ENCODE results near the gene PADI6.
A peak's percentile ranks its signal among the peaks of the same experiment; 100 is the strongest.
"Not testable (repeated sequence)": the region's sequence is repeated elsewhere in the genome, so short reads cannot be mapped to it uniquely, and the experiment has no call there.

Gene PADI6

DNA sequence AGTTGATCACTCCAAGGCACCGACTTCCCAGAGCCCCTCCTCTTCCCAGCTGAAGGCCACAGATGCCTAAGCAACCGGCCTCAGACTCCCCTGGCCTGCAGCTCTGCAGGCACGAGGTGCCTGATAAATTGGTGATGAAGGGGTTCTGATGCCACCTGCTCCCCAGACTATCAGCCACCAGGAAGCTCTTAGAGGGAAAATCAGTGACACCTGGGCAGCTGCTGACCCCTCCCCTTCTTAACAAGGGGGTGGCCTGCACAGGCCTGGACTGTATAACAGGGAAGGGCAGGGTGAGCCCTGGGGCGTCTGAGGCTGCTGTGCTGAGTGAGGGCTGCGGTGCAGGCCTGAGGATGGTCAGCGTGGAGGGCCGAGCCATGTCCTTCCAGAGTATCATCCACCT, at the start of gene PADI6:
Gene PADI6, plus strand, starts transcription at position 301 of the 400 bp plus-strand sequence. Its CDS starts 50 bp downstream, at position 351.
- no peak for DNase-seq

DNA sequence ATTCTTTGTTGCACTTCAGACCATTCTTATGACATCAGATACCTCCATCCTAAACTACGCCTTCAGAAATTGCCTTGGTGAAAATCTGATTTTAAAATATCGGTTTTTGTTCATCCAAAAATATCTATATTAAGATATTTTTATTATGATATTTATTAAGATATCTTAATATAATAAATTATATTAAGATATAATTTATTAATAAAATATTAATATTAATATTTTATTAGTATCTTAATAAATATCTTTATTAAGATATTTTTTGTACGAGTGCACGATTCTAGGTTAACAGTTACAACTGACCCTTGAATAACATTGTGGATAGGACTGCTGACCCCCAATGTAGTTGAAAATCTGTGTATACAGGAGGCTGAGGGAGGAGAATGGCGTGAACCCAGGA, 43.1 kb upstream of the PADI6 start:
- DNase-seq, result no peak

DNA sequence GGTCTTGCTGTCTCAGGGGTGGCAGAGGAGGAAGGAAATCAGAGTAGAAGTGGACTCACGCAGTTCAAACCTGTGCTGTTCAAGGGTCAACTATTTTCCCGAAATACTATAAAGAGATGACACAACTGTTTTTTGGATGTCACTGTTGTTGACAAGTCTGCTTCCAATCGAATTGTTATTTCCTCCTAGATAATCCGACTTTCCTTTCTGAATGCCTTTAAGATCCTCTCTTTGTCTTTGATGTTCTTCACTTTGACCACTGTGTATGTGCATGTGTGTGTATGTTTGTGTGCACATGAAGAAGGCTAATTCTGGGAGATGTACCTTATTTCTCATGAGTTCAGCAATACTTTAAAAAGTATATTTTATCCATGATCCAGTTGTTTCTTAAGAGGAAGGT, 42.4 kb upstream of the PADI6 start:
- no peak for DNase-seq

- no peak for DNase-seq
These were observed 41.1 kb upstream of the PADI6 start for GRCh38 chr1:17330856-17331255.

GRCh38 chr1:17333081-17333480, 38.9 kb upstream of the PADI6 start:
- no peak for DNase-seq

GRCh38 chr1:17335821-17336710, 35.9 kb upstream of the PADI6 start:
- peak; percentile 87 for DNase-seq

- DNase-seq, result no peak
These were observed 33.1 kb upstream of the PADI6 start for GRCh38 chr1:17338706-17339493.

DNA sequence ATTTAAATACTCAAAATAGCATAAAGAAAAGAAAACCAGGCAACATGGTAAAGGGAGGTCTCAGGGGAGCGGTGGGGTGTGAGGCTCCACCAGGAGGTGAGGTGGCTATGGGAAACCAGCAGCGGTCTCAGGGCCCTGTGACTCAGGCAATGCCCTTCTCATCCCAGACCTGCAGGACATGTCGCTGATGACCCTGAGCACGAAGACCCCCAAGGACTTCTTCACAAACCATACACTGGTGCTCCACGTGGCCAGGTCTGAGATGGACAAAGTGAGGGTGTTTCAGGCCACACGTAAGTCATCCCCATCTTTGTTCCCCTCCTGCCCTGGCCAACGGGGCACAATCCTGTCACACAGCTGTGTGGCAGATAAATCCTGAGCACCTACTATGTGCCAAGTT, 32.5 kb upstream of the PADI6 start:
- DNase-seq, result no peak

DNA sequence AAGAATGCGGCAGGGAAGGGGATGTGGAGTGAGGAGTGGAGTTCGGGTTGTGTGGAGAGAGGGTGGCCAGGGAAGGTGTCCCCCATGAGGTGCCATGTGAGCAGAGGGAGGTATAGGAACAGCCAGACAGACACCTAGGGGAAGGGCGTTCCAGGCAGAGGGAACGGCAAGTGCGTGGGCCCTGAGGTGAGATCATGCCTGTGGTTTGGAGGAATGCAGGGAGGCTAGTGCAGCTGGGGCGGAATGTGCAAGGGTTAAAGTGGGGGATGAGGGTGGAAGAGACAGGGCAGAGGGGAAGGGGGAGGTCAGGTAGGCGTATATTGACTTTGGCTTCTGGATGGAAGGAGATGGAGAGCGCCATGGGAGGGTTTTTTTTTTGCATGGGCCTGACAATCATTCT, 31.6 kb upstream of the PADI6 start:
- DNase-seq, result no peak

DNA sequence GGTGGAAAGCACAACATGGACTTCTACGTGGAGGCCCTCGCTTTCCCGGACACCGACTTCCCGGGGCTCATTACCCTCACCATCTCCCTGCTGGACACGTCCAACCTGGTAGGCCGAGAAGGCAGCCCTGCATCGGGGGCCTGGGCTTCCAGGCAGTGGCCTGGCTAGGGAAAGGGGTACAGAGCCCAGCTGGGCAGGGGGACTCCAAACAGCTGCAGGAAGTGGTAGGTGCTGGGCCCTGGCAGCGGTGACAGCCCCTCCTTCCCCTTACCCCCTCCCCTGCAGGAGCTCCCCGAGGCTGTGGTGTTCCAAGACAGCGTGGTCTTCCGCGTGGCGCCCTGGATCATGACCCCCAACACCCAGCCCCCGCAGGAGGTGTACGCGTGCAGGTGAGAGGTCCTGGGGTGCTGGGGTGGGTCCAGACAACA, 30.0 kb upstream of the PADI6 start:
- no peak for DNase-seq

DNA sequence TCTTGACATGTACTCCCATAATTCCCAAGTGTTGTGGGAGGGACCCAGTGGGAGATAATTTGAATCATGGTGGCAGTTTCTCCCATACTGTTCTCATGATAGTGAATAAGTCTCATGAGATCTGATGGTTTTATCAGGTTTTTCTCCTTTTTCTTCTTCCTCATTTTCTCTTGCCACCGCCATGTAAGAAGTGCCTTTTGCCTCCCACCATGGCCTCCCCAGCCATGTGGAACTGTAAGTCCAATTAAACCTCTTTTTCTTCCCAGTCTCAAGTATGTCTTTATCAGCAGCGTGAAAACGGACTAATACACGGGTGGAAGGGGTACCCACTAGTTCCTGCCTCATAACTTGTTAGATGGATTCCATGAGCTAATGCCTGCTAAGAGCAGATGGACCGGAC, 26.5 kb upstream of the PADI6 start:
- DNase-seq, result not testable (repeated sequence)

DNA sequence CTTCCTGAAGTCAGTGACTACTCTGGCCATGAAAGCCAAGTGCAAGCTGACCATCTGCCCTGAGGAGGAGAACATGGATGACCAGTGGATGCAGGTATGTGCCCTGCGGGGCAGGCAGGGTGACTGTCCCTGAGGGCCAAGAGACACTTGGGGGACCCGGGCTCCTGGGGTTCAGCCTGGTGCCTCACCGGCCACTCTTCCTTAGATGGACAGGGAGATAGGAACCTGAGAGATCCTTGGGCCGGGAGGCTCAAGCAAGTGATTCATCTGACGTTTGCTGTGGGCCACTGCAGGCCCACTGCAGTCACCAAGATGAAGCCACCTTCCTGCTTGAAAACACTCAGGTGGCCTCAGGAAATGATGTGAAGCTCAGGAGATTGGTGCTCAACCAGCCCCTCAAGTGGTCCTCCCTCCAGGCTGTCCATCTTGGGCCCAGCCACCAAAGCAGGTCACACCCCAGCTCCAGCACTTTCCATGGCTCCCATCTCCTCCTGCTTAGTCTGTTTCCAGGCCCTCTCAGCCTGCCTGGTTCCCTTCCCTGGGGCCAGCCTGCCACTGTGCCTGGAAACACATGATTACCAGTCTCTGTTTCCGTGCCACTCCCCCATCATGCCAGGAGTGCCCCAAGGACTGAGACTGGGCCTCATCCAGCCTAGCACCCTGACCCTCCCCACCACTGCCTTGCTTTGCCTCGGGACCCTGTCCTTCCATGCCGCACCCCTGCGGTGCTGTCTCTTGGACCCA, 25.8 kb upstream of the PADI6 start:
- no peak for DNase-seq

GRCh38 chr1:17347769-17348592, 24.0 kb upstream of the PADI6 start:
- DNase-seq, result no peak

DNA sequence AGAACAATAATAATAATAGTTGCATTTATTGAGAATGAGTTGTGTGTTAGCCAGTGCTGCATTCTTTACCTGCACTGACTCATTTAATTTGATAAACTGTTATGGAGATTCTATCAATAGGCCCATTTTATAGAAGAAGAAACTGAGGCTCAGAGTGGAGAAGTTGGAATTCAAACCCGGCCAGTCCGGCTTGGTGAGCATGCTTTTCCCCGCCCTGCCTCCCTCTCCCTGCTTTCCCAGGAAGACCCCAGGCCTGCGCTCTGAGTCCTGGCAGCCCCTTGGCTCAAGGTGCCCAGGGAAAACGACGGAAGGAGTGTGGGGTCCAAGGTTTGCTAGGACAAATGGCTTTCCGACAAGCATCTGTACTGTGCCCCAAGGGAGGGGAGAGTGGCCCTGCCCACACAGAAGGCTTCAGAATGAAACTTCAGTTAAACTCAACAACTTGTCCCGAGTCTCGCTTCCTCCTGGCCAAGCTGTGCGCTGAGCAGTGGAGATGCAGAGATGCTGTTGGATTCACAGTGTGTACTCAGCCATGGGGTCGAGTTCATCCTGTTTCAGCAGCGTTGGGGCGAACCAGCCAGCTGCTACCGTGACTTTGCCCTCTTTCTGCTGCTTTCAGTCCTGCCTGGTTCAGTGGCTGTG, 23.3 kb upstream of the PADI6 start:
- no peak for DNase-seq

DNA sequence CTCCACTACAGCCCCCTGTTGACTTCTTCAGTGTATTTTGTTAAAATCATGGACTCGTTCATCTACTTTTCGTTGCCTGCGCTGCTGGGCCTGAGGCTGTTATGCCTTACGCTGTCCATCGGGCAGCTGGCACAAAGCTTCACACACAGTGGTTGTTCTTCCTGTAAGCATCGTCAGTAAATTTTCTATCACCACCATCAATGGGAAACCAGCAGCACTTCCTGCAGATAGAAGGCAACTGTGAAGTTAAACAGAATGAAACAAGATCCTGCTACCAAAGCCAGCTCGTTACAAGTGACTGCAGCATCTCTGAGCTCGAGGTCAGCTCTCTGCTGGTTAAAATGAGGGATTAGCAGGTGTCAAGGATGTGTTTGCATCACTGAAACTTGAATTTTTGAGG, 21.9 kb upstream of the PADI6 start:
- peak; percentile 35 for DNase-seq

GRCh38 chr1:17350928-17351446, 21.0 kb upstream of the PADI6 start:
- no peak for DNase-seq

DNA sequence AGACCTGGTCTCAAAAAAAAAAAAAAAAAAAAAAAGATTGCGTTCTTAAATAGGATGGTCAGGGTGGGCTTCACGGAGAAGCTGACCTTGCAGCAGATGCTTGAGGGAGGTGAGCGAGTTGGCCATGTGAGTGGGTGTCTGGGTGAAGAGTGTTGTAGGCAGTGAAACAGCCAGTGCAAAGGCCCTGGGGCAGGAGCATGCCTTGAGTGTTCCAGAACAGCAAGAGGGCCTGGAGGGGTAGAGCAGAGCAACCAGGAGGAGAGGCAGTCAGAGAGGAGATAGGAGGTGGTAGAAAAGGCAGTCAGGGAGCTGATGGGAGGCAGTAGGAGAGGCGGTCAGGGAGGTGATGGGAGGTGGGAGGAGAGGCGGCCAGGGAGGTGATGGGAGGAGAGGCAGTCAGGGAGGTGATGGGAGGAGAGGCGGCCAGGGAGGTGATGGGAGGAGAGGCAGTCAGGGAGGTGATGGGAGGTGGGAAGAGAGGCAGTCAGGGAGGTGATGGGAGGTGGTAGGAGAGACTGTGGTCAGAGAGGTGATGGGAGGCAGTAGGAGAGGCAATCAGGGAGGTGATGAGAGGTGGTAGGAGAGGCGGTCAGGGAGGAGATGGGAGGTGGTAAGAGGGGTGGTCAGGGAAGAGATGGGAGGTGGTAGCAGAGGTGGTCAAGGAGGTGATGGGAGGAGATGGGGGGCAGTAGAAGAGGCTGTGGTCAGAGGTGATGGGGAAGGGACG, 20.2 kb upstream of the PADI6 start:
- DNase-seq, result no peak

DNA sequence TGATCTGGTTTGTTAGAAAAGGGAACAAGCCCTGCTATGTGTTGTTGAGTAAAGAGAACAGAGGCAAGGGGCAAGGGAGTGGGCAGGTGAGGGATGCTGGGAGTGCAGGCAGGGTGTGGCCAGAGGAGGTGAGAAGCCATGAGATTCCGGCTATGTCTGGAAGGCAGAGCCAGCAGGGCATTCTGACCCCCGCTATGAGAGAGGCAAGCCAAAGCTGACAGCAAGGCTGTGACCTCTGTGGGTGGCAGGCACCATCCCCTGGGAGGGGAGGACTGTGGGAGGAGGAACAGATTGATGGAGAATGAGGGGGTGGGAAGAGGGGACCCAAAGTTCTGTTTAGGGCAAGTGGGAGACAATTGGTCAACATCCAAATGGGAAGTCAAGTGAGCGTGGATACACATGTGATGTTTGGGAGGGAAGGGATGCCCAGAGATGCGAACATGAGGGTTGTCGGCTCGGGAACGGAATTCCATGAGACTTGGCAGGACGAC, 19.5 kb upstream of the PADI6 start:
- no peak for DNase-seq

- peak; percentile 71 for DNase-seq
These were observed 16.1 kb upstream of the PADI6 start for GRCh38 chr1:17355898-17356297.

DNA sequence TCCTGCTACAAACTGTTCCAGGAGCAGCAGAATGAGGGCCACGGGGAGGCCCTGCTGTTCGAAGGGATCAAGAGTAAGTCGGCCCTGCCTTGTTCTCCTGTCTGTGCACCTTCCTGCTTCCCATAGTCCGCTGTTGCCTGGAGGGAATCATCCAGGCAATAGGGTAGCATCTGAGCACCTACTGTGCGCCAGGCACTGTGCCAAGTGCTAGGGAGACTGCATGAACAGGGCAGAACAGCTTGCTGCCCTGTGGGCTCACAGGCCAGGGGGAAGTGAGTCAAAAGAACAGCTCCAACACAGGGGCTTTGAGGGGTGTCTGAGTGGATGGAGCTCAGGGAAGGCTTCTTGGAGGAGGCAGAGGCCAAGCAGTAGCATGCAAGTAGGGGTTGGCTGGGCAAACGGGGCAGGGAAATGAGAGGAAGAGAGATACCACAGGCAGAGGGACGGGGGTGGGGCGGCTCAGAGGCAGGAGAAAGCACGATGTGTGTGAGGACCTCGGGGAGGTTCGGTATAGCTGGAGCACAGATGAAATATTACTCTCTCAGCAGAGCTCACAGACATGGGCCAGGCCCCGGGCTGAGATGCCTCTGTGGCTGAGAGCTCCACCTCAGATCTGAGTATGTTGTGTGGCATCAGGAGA, 15.5 kb upstream of the PADI6 start:
- DNase-seq, result peak; percentile 81
